NCI-H2029 treated with DMSO at 0.1 percent for 48 hours (cell line): ENCODE measurements around the gene OGT.
"Not testable (repeated sequence)": the region's sequence is repeated elsewhere in the genome, so short reads cannot be mapped to it uniquely, and the experiment has no call there.

Source experiments
- DNase-seq: peaks from one replicate; lab custom pipeline; 2025; lab: John Stamatoyannopoulos, UW

The OGT gene

GRCh38 chrX:71586929-71587328 is 54.0 kb downstream of the OGT start:
- no peak for DNase-seq

DNA sequence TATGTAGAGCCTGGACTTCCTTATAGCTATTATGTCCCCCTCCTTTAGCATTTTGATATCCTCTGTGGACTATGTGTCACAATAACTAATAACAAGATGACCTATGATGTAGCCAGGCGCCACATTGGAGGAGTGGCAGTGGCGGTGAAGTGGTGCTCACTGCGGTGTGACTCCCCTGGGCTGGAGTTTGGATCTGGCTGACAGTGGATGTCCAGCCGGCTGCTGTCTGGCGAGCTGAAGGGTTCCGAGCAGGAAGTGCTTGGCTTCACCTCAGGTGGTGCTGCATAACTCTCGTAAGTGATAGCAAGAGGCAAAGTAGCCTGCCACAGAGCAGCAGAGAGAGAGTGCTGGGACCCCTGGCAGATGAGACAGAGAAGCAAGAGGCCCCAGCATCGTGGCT is 60.3 kb downstream of the OGT start:
- not testable (repeated sequence) for DNase-seq

GRCh38 chrX:71599965-71600364 is 67.1 kb downstream of the OGT start:
- DNase-seq = no peak

GRCh38 chrX:71603618-71604017 is 70.7 kb downstream of the OGT start:
- DNase-seq = no peak

DNA sequence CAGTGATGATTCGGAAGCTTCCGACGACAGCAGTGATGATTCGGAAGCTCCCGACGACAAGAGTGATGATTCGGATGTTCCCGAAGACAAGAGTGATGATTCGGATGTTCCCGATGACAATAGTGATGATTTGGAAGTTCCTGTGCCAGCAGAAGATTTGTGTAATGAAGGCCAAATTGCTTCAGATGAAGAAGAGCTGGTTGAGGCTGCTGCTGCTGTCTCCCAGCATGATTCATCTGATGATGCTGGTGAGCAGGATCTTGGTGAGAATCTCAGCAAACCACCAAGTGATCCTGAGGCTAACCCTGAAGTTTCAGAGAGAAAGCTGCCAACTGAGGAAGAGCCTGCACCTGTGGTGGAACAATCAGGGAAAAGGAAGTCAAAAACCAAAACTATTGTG is 71.2 kb downstream of the OGT start:
- no peak for DNase-seq

DNA sequence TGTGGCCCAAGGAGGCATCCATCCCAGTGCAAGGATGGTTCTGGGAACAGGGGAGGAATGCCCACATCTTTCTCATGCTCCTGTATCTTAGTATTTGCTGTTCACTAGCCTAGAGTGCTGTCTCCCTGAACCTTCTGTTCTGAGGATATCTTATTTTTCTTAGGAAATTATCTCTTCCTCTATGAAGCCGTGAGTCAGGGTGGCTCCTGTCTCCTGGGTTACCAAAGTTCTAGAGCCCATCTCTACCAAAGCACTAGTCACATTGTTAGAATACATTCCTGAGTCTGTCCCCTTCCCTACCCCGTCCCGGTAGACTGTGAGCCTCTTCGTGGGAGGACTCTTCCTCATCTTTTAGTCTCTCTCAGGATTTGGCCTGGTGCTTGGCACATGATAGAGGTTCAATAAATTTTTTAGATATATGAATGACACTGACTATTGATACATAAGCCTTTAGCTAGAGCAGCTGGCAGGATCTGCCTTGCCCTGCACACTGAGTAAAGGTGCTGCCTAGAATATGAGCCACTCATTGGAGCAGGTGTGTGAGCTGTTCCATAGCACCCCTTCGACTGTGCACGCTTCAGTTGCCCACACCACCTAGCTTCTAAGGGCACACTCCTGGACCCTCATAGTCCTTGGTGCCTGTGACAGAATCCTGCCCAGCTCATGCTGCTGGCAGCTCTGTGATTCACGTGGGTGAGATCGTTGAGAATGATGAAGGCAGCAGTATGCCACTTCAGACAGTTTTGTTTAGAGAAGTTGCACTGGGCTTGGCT is 72.1 kb downstream of the OGT start:
- no peak for DNase-seq

DNA sequence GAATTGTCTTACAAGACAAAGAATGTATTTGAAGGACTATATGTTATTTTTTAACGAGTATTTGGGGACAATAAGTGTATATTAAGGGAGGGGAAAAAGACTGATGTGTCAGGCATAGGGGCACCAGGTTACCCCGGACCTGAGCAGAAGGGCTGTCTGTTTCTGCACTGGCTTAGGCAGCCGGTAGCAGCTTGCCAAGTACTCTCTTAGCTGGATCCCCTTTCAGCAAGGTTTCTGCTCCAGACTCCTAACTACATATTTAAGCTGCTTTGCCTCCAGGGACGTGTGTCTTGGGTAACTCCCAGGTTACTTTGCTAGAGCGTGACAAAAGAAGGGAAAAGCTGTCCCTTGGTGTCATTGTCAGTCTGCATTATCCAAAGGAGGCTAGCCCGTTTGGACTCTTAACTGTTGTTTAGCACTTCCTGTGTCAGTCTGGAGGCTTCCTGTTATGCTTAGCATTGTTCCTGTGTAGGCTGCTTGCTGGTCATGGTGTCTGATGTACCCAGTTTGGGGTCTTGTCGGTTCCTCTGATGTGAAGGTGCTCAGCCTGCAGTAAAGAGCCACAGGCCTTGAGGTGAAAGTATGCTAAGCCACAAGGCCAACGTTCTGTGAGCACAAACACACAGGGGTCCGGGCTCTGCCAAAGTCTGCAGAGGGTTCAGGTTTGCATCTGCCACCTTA is 73.8 kb downstream of the OGT start:
- no peak for DNase-seq

- no peak for DNase-seq
Observed at GRCh38 chrX:71607488-71607887, 74.6 kb downstream of the OGT start.

DNA sequence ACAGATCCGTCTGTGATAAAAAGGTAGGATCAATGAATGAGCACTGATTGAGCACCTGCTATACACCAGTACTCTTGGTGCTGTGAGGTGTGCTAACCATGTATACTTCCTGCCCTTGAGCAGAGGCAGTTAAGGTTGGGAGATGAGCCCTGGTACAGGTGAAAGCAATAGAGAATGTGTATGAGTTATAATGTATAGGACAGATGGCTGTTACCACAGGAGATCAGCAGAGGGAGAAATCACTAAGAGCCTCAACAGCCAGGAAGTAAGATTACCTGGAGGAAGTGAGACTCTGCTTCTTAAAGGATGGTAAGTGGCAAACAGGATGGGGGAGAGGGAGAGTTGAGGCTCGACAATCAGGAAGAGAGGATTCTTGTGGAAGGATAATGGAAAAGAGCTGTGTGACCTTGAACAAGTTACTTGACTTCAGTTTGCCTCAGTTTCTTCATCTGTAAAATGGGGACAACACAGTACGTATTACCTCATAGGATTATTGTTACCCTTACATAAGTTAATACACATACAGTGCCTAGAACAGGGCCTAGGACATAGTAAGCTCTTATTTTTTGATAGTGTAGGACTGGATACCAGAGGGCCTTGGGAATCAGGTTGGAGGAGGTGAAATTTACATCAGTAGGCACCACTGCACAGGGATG is 76.3 kb downstream of the OGT start:
- no peak for DNase-seq

GRCh38 chrX:71611736-71612135 is 78.8 kb downstream of the OGT start:
- DNase-seq = not testable (repeated sequence)

GRCh38 chrX:71612256-71612655 is 79.4 kb downstream of the OGT start:
- DNase-seq = no peak

DNA sequence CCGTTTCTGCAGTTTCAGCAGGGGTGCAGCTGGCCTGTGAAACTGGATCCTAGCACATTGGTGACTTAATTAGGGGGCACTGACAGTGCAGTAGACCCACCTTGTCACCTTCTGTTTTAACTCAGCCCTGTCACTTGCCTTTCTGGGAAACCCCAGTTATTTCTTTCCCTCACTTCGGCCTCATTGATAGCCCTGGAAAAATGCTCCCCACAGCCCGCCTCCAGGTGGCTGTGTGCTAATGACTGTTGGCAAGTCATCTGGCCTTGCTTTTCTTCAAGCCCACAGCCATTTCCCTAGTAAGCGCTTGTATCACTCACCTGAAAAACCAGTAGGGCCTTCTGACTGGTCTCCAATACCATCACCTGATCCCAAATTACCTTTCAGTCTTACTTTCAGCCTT is 82.2 kb downstream of the OGT start:
- no peak for DNase-seq

- DNase-seq = no peak
Observed at GRCh38 chrX:71615954-71616353, 83.0 kb downstream of the OGT start.

- no peak for DNase-seq
Observed at GRCh38 chrX:71616672-71617529, 84.0 kb downstream of the OGT start.

GRCh38 chrX:71617742-71618141 is 84.8 kb downstream of the OGT start:
- no peak for DNase-seq

GRCh38 chrX:71618303-71618721 is 85.4 kb downstream of the OGT start, which contains the start of gene CXCR3:
Gene CXCR3 (minus strand): TSS chrX:71618511. CDS start chrX:71618449, 62 bp downstream.
- no peak for DNase-seq

DNA sequence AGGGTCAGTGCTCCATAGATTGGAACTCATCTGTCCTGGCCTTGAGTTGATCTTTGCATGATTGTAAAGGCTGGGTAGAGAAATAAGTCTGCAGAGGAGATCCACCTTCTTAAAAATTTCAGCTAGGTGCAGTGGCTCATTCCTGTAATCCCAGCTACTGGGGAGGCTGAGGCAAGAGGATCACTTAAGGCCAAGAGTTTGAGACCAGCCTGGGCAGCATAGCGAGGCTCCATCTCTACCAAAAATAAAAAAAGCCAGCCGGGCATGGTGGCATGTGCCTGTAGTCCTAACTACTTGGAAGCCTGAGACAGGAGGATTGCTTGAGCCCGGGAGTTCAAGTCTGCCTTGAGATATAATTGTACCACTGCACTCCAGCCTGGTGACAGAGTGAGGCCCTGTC is 85.9 kb downstream of the OGT start:
- no peak for DNase-seq

GRCh38 chrX:71619193-71619592 is 86.3 kb downstream of the OGT start:
- no peak for DNase-seq

GRCh38 chrX:71619986-71620385 is 87.1 kb downstream of the OGT start:
- DNase-seq = no peak

GRCh38 chrX:71621603-71622002 is 88.7 kb downstream of the OGT start:
- no peak for DNase-seq

DNA sequence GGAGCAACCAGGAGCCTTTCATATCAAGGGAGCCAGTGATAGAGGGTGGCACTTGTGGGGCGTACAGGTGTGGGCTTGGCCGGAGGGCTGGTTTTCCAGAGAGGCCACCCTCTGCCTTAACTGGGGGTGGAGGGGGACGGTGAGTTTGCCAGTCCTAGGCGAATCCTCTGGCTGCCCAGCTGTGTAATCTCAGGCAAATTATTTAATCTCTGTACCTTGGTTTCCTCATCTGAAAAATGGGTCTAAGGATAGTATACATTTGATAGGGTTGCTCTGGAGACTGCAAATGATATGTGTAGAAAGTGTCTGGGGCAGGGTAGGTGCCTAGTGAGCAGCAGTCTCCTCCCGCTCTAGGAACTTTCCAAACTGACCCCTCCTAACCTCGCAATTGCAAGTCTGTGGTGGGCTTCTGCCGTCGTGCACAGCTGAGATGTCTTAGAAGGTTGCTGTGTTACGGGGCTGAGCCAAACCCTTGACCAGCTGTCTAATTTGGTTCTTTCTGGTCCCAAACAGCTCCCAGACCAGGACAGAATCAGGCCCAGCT is 89.2 kb downstream of the OGT start:
- DNase-seq = no peak
